Stomach smooth muscle (tissue), 2 donors: ENCODE data around the gene NRF1.

Experiments
- H3K27ac ChIP-seq: one replicate; pipeline ENCODE4 v1.7.0; 2013; ENCODE audit warnings: mild to moderate bottlenecking, low read length, inconsistent platforms
- H3K27me3 ChIP-seq, 2 donors: one replicate each; pipeline ENCODE4 v1.7.0; 2013; ENCODE audit warnings: low read length in 2 of 2; ENCODE audit not compliant: insufficient read depth in 2 of 2, control insufficient read depth in 1 of 2
- H3K36me3 ChIP-seq, 2 donors: one replicate each; pipeline ENCODE4 v1.7.0; 2013; ENCODE audit warnings: low read length in 2 of 2; ENCODE audit not compliant: control insufficient read depth in 2 of 2, insufficient read depth in 2 of 2
- H3K4me1 ChIP-seq: one replicate; pipeline ENCODE4 v1.7.0; 2013; ENCODE audit warnings: low read length; ENCODE audit not compliant: control insufficient read depth, insufficient read depth
- H3K4me3 ChIP-seq, 2 donors: one replicate each; pipeline ENCODE4 v1.7.0; 2013; ENCODE audit warnings: low read length in 2 of 2
- H3K9ac ChIP-seq, 2 donors: one replicate each; pipeline ENCODE4 v1.7.0; 2013; ENCODE audit warnings: low read length in 2 of 2, mild to moderate bottlenecking in 1 of 2
- H3K9me3 ChIP-seq, 2 donors: one replicate each; pipeline ENCODE4 v1.7.0; 2013; ENCODE audit warnings: low read length in 2 of 2; ENCODE audit not compliant: control insufficient read depth in 2 of 2
- donor health status: healthy.
- donor health status: Pancreatic carcinoma.

NRF1 gene

GRCh38 chr7:129707910-129708499, 96.5 kb downstream of the NRF1 start:
- no peak overlapping the region for H3K27ac ChIP-seq
- no peaks in the 10 kb centered on the region for H3K27me3 ChIP-seq
- H3K36me3 ChIP-seq: peaks cover 17 to 25% of the 10 kb centered on the region in 2 donors
- no peaks in the 10 kb centered on the region for H3K4me1 ChIP-seq
- H3K9me3 ChIP-seq: no peaks in the 10 kb centered on the region
- H3K4me3 ChIP-seq: no peak overlapping the region
- no peak overlapping the region for H3K9ac ChIP-seq

DNA sequence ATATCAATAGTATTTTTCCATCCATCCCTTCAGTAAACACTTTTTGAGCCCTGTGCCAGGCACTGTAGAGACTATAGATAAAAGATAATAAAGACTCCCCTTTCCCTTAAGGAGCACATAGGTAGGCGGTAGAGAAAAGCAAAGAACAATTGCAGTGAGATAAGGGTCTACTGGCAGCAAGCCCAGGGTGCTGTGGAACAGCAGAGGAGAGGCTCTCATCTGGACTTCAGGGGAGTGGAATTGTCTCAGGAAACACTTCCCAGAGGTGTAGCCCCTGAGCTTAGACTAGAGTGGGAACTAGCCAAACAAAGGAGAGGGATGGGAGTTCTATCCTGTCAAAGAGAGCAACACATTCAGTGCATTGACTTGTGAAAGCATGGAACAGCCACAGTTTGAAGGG, 102.0 kb downstream of the NRF1 start:
- Histone ChIP-seq H3K27me3 (no peaks in the 10 kb centered on the region), H3K27ac (no peak overlapping the region), H3K4me3 (no peak overlapping the region), H3K36me3 (peaks cover 49 to 51% of the 10 kb centered on the region in 2 donors), H3K9me3 (no peaks in the 10 kb centered on the region), H3K9ac (no peak overlapping the region), H3K4me1 (no peaks in the 10 kb centered on the region)

GRCh38 chr7:129714514-129715063, 103.1 kb downstream of the NRF1 start:
- Histone ChIP-seq H3K36me3 (peaks cover 52 to 54% of the 10 kb centered on the region in 2 donors), H3K27ac (no peak overlapping the region), H3K4me1 (no peaks in the 10 kb centered on the region), H3K9me3 (no peaks in the 10 kb centered on the region), H3K4me3 (no peak overlapping the region), H3K27me3 (no peaks in the 10 kb centered on the region), H3K9ac (no peak overlapping the region)

DNA sequence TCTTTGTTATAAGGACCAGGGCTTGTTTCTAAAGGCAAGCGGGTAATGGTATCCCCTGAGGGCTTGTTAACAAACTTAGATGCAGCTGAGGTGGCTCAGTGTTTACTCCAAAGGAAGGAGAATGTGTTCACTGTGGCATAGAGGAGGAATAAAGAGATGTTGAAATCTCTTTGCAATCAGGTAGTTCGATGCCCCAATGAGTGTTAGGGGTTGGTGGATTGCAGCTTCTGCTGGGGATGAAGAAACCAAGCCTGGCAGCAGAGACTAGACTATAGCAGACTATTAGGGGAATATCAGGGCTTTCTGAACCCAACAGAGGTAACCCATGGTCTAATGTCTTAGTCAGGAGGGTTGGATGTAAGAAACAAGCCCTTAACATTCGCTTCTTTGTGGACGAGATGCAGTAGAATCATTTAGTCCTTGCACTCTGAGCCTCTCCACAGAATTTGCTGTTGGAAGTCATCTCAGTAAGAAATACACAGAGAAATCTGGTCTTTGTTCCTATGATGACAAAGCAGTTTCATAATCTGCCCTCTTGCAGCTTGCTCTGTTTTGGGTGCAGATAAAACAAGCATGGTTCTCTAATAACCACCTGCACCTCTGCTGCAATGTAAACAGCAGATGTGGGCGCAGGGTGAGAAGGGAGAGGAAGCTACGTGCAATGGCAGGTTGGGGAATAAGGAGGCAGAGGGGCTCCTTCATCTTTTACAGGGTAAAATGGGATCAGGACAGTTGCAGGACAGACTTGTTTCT, 108.6 kb downstream of the NRF1 start:
- Histone ChIP-seq H3K27ac (no peak overlapping the region), H3K9ac (no peak overlapping the region), H3K4me1 (no peaks in the 10 kb centered on the region), H3K27me3 (no peaks in the 10 kb centered on the region), H3K4me3 (no peak overlapping the region), H3K36me3 (peaks cover 30 to 39% of the 10 kb centered on the region in 2 donors), H3K9me3 (no peaks in the 10 kb centered on the region)

GRCh38 chr7:129721068-129721467, 109.5 kb downstream of the NRF1 start:
- Histone ChIP-seq H3K27me3 (no peaks in the 10 kb centered on the region), H3K4me1 (no peaks in the 10 kb centered on the region), H3K4me3 (no peak overlapping the region), H3K36me3 (peaks cover 30 to 39% of the 10 kb centered on the region in 2 donors), H3K9ac (no peak overlapping the region), H3K9me3 (no peaks in the 10 kb centered on the region), H3K27ac (no peak overlapping the region)

DNA sequence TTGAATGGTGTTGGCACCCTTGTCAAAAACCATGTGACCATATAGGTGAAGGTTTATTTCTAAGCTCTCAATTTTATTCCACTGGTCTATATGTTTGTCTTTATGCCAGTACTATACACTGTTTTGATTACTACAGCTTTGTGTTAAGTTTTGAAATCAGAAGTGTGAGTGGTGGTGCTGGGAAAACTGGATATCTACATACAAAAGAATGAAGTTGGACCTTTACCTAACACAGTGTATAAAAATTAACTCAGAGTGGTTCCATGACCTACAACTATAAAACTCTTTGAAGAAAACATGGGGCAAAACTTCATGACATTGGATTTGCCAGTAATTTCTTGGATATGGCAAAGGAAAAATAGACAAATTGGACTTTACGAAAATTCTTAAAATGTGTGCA, 112.2 kb downstream of the NRF1 start:
- Histone ChIP-seq H3K4me1 (no peaks in the 10 kb centered on the region), H3K27ac (no peak overlapping the region), H3K9ac (no peak overlapping the region), H3K36me3 (peaks cover 18 to 22% of the 10 kb centered on the region in 2 donors), H3K9me3 (no peaks in the 10 kb centered on the region), H3K4me3 (no peak overlapping the region), H3K27me3 (no peaks in the 10 kb centered on the region)

- Histone ChIP-seq H3K36me3 (peaks cover 15 to 16% of the 10 kb centered on the region in 2 donors), H3K27me3 (no peaks in the 10 kb centered on the region), H3K9me3 (no peaks in the 10 kb centered on the region), H3K4me3 (no peak overlapping the region), H3K4me1 (no peaks in the 10 kb centered on the region), H3K27ac (no peak overlapping the region), H3K9ac (no peak overlapping the region)
These were observed 113.3 kb downstream of the NRF1 start for GRCh38 chr7:129724796-129725195.

GRCh38 chr7:129728875-129729467, 117.5 kb downstream of the NRF1 start:
- Histone ChIP-seq H3K27me3 (no peaks in the 10 kb centered on the region), H3K27ac (no peak overlapping the region), H3K9ac (no peak overlapping the region), H3K4me3 (no peak overlapping the region), H3K4me1 (no peaks in the 10 kb centered on the region), H3K36me3 (peaks cover 12 to 20% of the 10 kb centered on the region in 2 donors), H3K9me3 (no peaks in the 10 kb centered on the region)

DNA sequence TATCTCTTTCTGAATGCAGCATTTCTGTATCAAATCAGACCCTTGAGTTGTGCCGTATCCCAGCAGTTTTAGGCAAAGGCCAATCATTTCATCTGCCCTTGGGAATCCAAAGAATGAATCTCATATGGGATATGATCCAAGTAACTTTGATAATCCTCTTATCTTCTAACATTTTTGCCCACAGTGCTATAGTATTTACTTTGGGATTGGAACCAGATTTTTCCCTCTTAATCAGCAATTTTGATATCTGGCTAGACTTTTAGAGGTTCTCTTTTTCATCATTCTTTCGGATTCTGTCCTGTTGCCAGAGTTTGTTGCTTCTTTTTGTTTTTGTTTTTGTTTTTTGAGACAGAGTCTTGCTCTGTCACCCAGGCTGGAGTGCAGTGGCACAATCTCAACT, 118.0 kb downstream of the NRF1 start:
- H3K9me3 ChIP-seq: no peaks in the 10 kb centered on the region
- no peaks in the 10 kb centered on the region for H3K4me1 ChIP-seq
- no peak overlapping the region for H3K4me3 ChIP-seq
- H3K27ac ChIP-seq: no peak overlapping the region
- H3K36me3 ChIP-seq: peaks cover 13 to 21% of the 10 kb centered on the region in 2 donors
- H3K27me3 ChIP-seq: no peaks in the 10 kb centered on the region
- H3K9ac ChIP-seq: no peak overlapping the region

- no peaks in the 10 kb centered on the region for H3K27me3 ChIP-seq
- H3K27ac ChIP-seq: no peak overlapping the region
- H3K9me3 ChIP-seq: no peaks in the 10 kb centered on the region
- peaks cover 10 to 21% of the 10 kb centered on the region in 2 donors for H3K36me3 ChIP-seq
- H3K9ac ChIP-seq: no peak overlapping the region
- no peak overlapping the region for H3K4me3 ChIP-seq
- H3K4me1 ChIP-seq: no peaks in the 10 kb centered on the region
These were observed 118.6 kb downstream of the NRF1 start for GRCh38 chr7:129730159-129730558.
